Smooth muscle cell (in vitro differentiated cells): ENCODE data around the gene LGALS1. TPM values are rescaled to one million over a fixed set of nuclear protein-coding genes. Genes with fewer than 3 reads are reported as not detected.
"Not testable (repeated sequence)": the region's sequence is repeated elsewhere in the genome, so short reads cannot be mapped to it uniquely, and the experiment has no call there.

ENCODE experiments used
- DNase-seq: peaks from one replicate; lab custom pipeline; 2025; ENCODE audit not compliant: unreplicated experiment; lab: John Stamatoyannopoulos, UW
- H2AFZ ChIP-seq: fragments of 200-600 bp; sonication (generic); 2 replicates; pipeline ENCODE4 v1.6.0; 2016; ENCODE audit warnings: antibody characterized with exemption, low read depth, mild to moderate bottlenecking
- H3F3A ChIP-seq: fragments of 200-600 bp; sonication (generic); 2 replicates; pipeline ENCODE4 v1.6.0; 2017; ENCODE audit warnings: antibody characterized with exemption, low read depth
- H3K27ac ChIP-seq: fragments of 200-600 bp; sonication (generic); 2 replicates; pipeline ENCODE4 v1.5.1; 2016; ENCODE audit warnings: low read depth, mild to moderate bottlenecking
- H3K27me3 ChIP-seq: fragments of 200-600 bp; sonication (generic); 2 replicates; pipeline ENCODE4 v1.6.1; 2016; ENCODE audit warnings: low read depth, mild to moderate bottlenecking
- H3K36me3 ChIP-seq: fragments of 200-600 bp; sonication (generic); 2 replicates; pipeline ENCODE4 v1.5.1; 2016; ENCODE audit warnings: low read depth
- H3K4me1 ChIP-seq: fragments of 200-600 bp; sonication (generic); 2 replicates; pipeline ENCODE4 v1.5.1; 2016; ENCODE audit warnings: low read depth
- H3K4me2 ChIP-seq: fragments of 200-600 bp; sonication (generic); 2 replicates; pipeline ENCODE4 v1.6.0; 2016; ENCODE audit warnings: mild to moderate bottlenecking
- H3K4me3 ChIP-seq: fragments of 200-600 bp; sonication (generic); 2 replicates; pipeline ENCODE4 v1.5.1; 2016; ENCODE audit warnings: mild to moderate bottlenecking
- H3K79me2 ChIP-seq: fragments of 200-600 bp; sonication (generic); 2 replicates; pipeline ENCODE4 v1.6.0; 2016; ENCODE audit warnings: low read depth, mild to moderate bottlenecking
- H3K9ac ChIP-seq: fragments of 200-600 bp; sonication (generic); 2 replicates; pipeline ENCODE4 v1.6.0; 2016; ENCODE audit warnings: low read depth
- H3K9me3 ChIP-seq: fragments of 200-600 bp; sonication (generic); replicated peaks from 2 replicates; pipeline ENCODE4 v1.5.1; 2016; ENCODE audit warnings: low read depth
- H4K20me1 ChIP-seq: fragments of 200-600 bp; sonication (generic); 2 replicates; pipeline ENCODE4 v1.6.0; 2016; ENCODE audit warnings: low read depth
- CTCF ChIP-seq: fragments of 200-600 bp; sonication (generic); IDR thresholded peaks from 2 replicates; pipeline ENCODE4 v1.5.1; 2017; ENCODE audit warnings: borderline replicate concordance, mild to moderate bottlenecking, antibody characterized with exemption; ENCODE audit not compliant: insufficient read depth, poor library complexity, severe bottlenecking
- WGBS: methylation state at CpG from one replicate; pipeline ENCODE4 v1.1.7; 2016; ENCODE audit warnings: low lambda C conversion rate; 5-methylcytosine and 5-hydroxymethylcytosine counted together
- polyA plus RNA-seq: library from polyadenylated mRNA; unstranded; fragments of >200 nt; fragmentation: Nextera tagmentation; extraction: Ambion mirVana; gene quantifications from 2 replicates; pipeline ENCODE4 v1.2.1, GENCODE V29; 2016
- total RNA-seq: library from RNA; depleted of rRNA; stranded (reverse); fragments of >200 nt; gene quantifications from 2 replicates; pipeline ENCODE4 v1.2.3, GENCODE V29; 2014

Gene LGALS1
- total and polyA plus RNA-seq, 2 experiments from 2014 or later = 5,079 to 5,332 TPM

GRCh38 chr22:37690407-37690806 lies 15.0 kb downstream of the LGALS1 start:
- H3F3A ChIP-seq = peaks cover 1% of the 10 kb centered on the region
- H3K79me2 ChIP-seq = peaks cover 14% of the 10 kb centered on the region
- no peaks in the 10 kb centered on the region for H3K27me3 ChIP-seq
- no peaks in the 10 kb centered on the region for H3K36me3 ChIP-seq
- peaks cover 3% of the 10 kb centered on the region for H3K4me1 ChIP-seq
- no peaks in the 10 kb centered on the region for H3K9me3 ChIP-seq
- no peak for TF ChIP-seq CTCF
- H3K4me2 ChIP-seq = no peak overlapping the region
- no peak overlapping the region for H3K4me3 ChIP-seq
- H2AFZ ChIP-seq = no peak overlapping the region
- no peak for DNase-seq
- H3K27ac ChIP-seq = no peak overlapping the region
- WGBS = 98% methylated on average over 7 of the region's 7 CpGs
- no peaks in the 10 kb centered on the region for H4K20me1 ChIP-seq
- H3K9ac ChIP-seq = no peak overlapping the region

- WGBS = 96% methylated on average over 18 of the region's 18 CpGs
- no peak for TF ChIP-seq CTCF
- Histone ChIP-seq H3K36me3 (no peaks in the 10 kb centered on the region), H3K4me1 (peaks cover under 1% of the 10 kb centered on the region), H3K27me3 (no peaks in the 10 kb centered on the region), H3K9me3 (no peaks in the 10 kb centered on the region), H3K9ac (no peak overlapping the region), H3K27ac (no peak overlapping the region), H3F3A (no peaks in the 10 kb centered on the region), H3K4me2 (no peak overlapping the region), H2AFZ (no peak overlapping the region), H3K4me3 (no peak overlapping the region), H3K79me2 (peaks cover 14% of the 10 kb centered on the region), H4K20me1 (no peaks in the 10 kb centered on the region)
- DNase-seq = no peak
These were observed 15.6 kb downstream of the LGALS1 start for GRCh38 chr22:37690901-37691504.

- no peak for TF ChIP-seq CTCF
- Histone ChIP-seq H3K79me2 (peaks cover under 1% of the 10 kb centered on the region), H3K9ac (no peak overlapping the region), H3K27me3 (no peaks in the 10 kb centered on the region), H3K27ac (no peak overlapping the region), H3K9me3 (no peaks in the 10 kb centered on the region), H3F3A (no peaks in the 10 kb centered on the region), H3K4me1 (no peaks in the 10 kb centered on the region), H3K4me3 (no peak overlapping the region), H3K36me3 (no peaks in the 10 kb centered on the region), H2AFZ (no peak overlapping the region), H4K20me1 (no peaks in the 10 kb centered on the region), H3K4me2 (no peak overlapping the region)
- DNase-seq = no peak
- 95% methylated on average over 15 of the region's 15 CpGs for WGBS
These were observed 17.3 kb downstream of the LGALS1 start for GRCh38 chr22:37692627-37693285.

- H3K9me3 ChIP-seq, H3K9ac ChIP-seq, H2AFZ ChIP-seq, H3K4me1 ChIP-seq, H3K27me3 ChIP-seq, DNase-seq, H3K79me2 ChIP-seq, H3K36me3 ChIP-seq, H3K4me3 ChIP-seq, H3F3A ChIP-seq, H3K27ac ChIP-seq, H3K4me2 ChIP-seq, H4K20me1 ChIP-seq: not testable (repeated sequence)
- 96% methylated on average over 7 of the region's 7 CpGs for WGBS
These were observed 18.7 kb downstream of the LGALS1 start for GRCh38 chr22:37694131-37694530.

- H3K36me3 ChIP-seq, H3F3A ChIP-seq, H3K4me1 ChIP-seq, H3K79me2 ChIP-seq, H3K9ac ChIP-seq, H4K20me1 ChIP-seq, H2AFZ ChIP-seq, DNase-seq, H3K27ac ChIP-seq, H3K9me3 ChIP-seq, H3K27me3 ChIP-seq: not testable (repeated sequence)
- peak overlapping the region; percentile 40 for H3K4me3 ChIP-seq
- WGBS = 47% methylated on average over 13 of the region's 13 CpGs
- peak overlapping the region; percentile 85 for H3K4me2 ChIP-seq
These were observed 20.8 kb downstream of the LGALS1 start for GRCh38 chr22:37696260-37696656.
